Liver (tissue), 9 donors: ENCODE measurements around the gene ZNF587B. TPM values are rescaled to one million over a fixed set of nuclear protein-coding genes. Genes with fewer than 3 reads are reported as not detected.
"Not testable (repeated sequence)": the region's sequence is repeated elsewhere in the genome, so short reads cannot be mapped to it uniquely, and the experiment has no call there.

Source experiments
- DNase-seq: peaks from one replicate; pipeline ENCODE4 v3.0.0-alpha.2; 2017; ENCODE audit warnings: low spot score
- H3K27ac ChIP-seq, 2 donors: one replicate each; pipeline ENCODE4 v1.7.0; 2013; ENCODE audit warnings: inconsistent platforms in 2 of 2, low read length in 2 of 2, control low read depth in 1 of 2, low read depth in 1 of 2, mild to moderate bottlenecking in 1 of 2
- H3K27me3 ChIP-seq, 4 donors: one replicate each; pipeline versions ENCODE4 v1.6.1 to v1.7.0; 2013; ENCODE audit warnings: low read length in 3 of 4, inconsistent platforms in 1 of 4, mild to moderate bottlenecking in 1 of 4, moderate library complexity in 1 of 4; ENCODE audit not compliant: control insufficient read depth in 4 of 4, insufficient read depth in 4 of 4
- H3K36me3 ChIP-seq, 4 donors: one replicate each; pipeline versions ENCODE4 v1.6.1 to v1.7.0; 2013; ENCODE audit warnings: low read length in 3 of 4, mild to moderate bottlenecking in 3 of 4, low read depth in 1 of 4, moderate library complexity in 1 of 4; ENCODE audit not compliant: control insufficient read depth in 4 of 4, insufficient read depth in 3 of 4
- H3K4me1 ChIP-seq, 4 donors: one replicate each; pipeline versions ENCODE4 v1.6.1 to v1.7.0; 2013; ENCODE audit warnings: low read length in 3 of 4, mild to moderate bottlenecking in 3 of 4, moderate library complexity in 1 of 4; ENCODE audit not compliant: control insufficient read depth in 4 of 4, insufficient read depth in 4 of 4
- H3K4me3 ChIP-seq, 3 donors: one replicate each; pipeline versions ENCODE4 v1.6.1 to v1.7.0; 2013; ENCODE audit warnings: low read length in 3 of 3, control low read depth in 1 of 3, low read depth in 1 of 3, mild to moderate bottlenecking in 1 of 3
- H3K9ac ChIP-seq, 2 donors: one replicate each; pipeline ENCODE4 v1.7.0; 2013; ENCODE audit warnings: low read length in 2 of 2, mild to moderate bottlenecking in 2 of 2, moderate library complexity in 2 of 2, control low read depth in 1 of 2, low read depth in 1 of 2
- H3K9me3 ChIP-seq, 4 donors: one replicate each; pipeline versions ENCODE4 v1.6.1 to v1.7.0; 2013; ENCODE audit warnings: low read length in 3 of 4; ENCODE audit not compliant: control insufficient read depth in 4 of 4
- EGR1 ChIP-seq, 2 donors: IDR thresholded peaks; 2 replicates each; pipeline ENCODE4 v1.6.1; 2016 to 2018; ENCODE audit warnings: antibody characterized with exemption in 2 of 2, low read depth in 2 of 2
- FOXA1 ChIP-seq: IDR thresholded peaks from 2 replicates; pipeline ENCODE4 v1.6.1; 2016; ENCODE audit warnings: antibody characterized with exemption
- FOXA2 ChIP-seq: IDR thresholded peaks from 2 replicates; pipeline ENCODE4 v1.6.1; 2016; ENCODE audit warnings: antibody characterized with exemption
- GABPA ChIP-seq, 2 donors: IDR thresholded peaks in 1 of 2; conservative IDR thresholded peaks in 1 of 2; 2 replicates each; pipeline ENCODE4 v1.6.1; 2016; ENCODE audit warnings: antibody characterized with exemption in 2 of 2, mild to moderate bottlenecking in 1 of 2, moderate library complexity in 1 of 2
- HNF4A ChIP-seq, 2 donors: conservative IDR thresholded peaks; 2 replicates each; pipeline ENCODE4 v1.6.1; 2016; ENCODE audit warnings: antibody characterized with exemption in 2 of 2, mild to moderate bottlenecking in 2 of 2
- HNF4G ChIP-seq: IDR thresholded peaks from 2 replicates; pipeline ENCODE4 v1.6.1; 2016; ENCODE audit warnings: antibody characterized with exemption
- JUND ChIP-seq, 2 donors: IDR thresholded peaks; 2 replicates each; pipeline ENCODE4 v1.6.1; 2016; ENCODE audit warnings: antibody characterized with exemption in 2 of 2
- RAD21 ChIP-seq, 2 donors: IDR thresholded peaks; 2 replicates each; pipeline ENCODE4 v1.6.1; 2016; ENCODE audit warnings: antibody characterized with exemption in 2 of 2, mild to moderate bottlenecking in 2 of 2
- RXRA ChIP-seq, 2 donors: IDR thresholded peaks; 2 replicates each; pipeline ENCODE4 v1.6.1; 2017 to 2018; ENCODE audit warnings: antibody characterized with exemption in 2 of 2, mild to moderate bottlenecking in 1 of 2
- SP1 ChIP-seq: IDR thresholded peaks from 2 replicates; pipeline ENCODE4 v1.6.1; 2018; ENCODE audit warnings: antibody characterized with exemption, mild to moderate bottlenecking
- TAF1 ChIP-seq: conservative IDR thresholded peaks from 2 replicates; pipeline ENCODE4 v1.6.1; 2016; ENCODE audit warnings: antibody characterized with exemption, mild to moderate bottlenecking
- YY1 ChIP-seq: IDR thresholded peaks from 2 replicates; pipeline ENCODE4 v1.6.1; 2016; ENCODE audit warnings: antibody characterized with exemption, mild to moderate bottlenecking
- WGBS: extraction: QIAGEN DNeasy Blood & Tissue Kit; methylation state at CpG from one replicate; pipeline ENCODE4 v1.1.7; 2013; 5-methylcytosine and 5-hydroxymethylcytosine counted together
- polyA plus RNA-seq, 2 donors: library from polyadenylated mRNA; stranded (reverse) in 1 of 2; unstranded in 1 of 2; fragments of 200-250 nt in 1 of 2; fragments of >200 nt in 1 of 2; fragmentation: Nextera tagmentation in 1 of 2; extraction: Ambion mirVana in 1 of 2; gene quantifications; one replicate each; pipeline versions ENCODE4 v1.2.1 to v1.2.3, GENCODE V29; 2013 to 2015
- total RNA-seq, 2 donors: library from RNA; depleted of rRNA; stranded (reverse); fragments of >200 nt; gene quantifications; one replicate each; pipeline ENCODE4 v1.2.3, GENCODE V29; 2014
- TF ChIP-seq, protein P1 (sequence below): IDR thresholded peaks from 2 replicates; pipeline ENCODE4 v1.6.1; 2016; ENCODE audit warnings: antibody characterized with exemption
- TF ChIP-seq, protein P2 (sequence below): IDR thresholded peaks from 2 replicates; pipeline ENCODE4 v1.6.1; 2016; ENCODE audit warnings: antibody characterized with exemption
- TF ChIP-seq, protein P3 (sequence below): fragments of 150-350 bp; IDR thresholded peaks from 2 replicates; pipeline ENCODE4 v1.5.1; 2017; ENCODE audit warnings: improper control_type of control experiment, low read depth, low read length; ENCODE audit not compliant: missing input control
- TF ChIP-seq, protein P4 (sequence below): IDR thresholded peaks from 2 replicates; pipeline ENCODE4 v1.6.1; 2016; ENCODE audit warnings: antibody characterized with exemption
- donor health status: healthy.
- donor health status: healthy.
- donor health status: healthy.
- donor health status: healthy.
- donor health status: healthy.

The ZNF587B gene
- total and polyA plus RNA-seq, 4 donors = 3.0 to 30.2 (median 6.9) TPM

DNA sequence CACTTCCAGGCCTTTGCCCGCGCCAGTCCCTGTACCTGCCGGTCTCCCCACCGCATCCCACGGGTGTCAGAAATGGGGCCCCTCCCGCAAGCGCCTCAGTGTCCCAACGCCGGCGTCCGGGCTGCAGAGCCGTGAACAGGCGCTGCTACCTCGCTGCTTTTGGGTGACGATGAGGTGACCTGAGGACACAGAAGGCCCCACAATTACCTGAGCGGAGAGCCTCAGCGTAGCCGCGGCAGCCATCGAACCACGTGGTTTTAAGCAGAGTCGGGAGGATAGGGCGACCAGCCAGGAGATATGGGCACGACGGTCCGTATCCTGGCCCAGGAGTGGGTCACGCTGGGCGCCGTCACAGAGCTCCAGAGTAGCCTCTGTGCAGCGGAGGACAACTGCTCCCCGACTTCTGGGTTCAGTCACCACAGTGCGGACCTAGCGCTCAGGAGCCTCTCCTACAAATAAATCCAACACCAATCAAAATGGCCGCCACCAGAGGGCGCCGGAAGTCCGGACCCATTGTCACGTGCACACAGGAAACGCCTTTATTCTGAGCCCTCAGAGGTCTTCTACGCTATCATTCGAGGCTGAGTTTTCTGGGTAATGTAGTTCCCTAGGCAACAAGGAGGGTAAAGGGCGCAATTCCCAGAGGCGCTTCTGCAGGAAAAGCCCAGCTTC is 58.6 kb downstream of the ZNF587B start, which contains the start of gene ZNF814:
ZNF814 (minus strand) TSS at position 478 of the 672 bp plus-strand sequence; CDS start at position 243, 235 bp downstream.
- H3K9me3 ChIP-seq = peaks cover 0 to 15% (median 7%) of the 10 kb centered on the region in 4 donors
- H3K27me3 ChIP-seq = no peaks in the 10 kb centered on the region
- peak within 1 kb of the TSS in 1 of 2 donors; percentile 30 for H3K27ac ChIP-seq
- H3K36me3 ChIP-seq = peaks cover 0 to 6% (median 1%) of the 10 kb centered on the region in 4 donors
- peak within 1 kb of the TSS; percentile 78 to 88 (median 80) for H3K4me3 ChIP-seq
- peak within 1 kb of the TSS in 1 of 2 donors; percentile 28 for H3K9ac ChIP-seq
- peaks cover 0 to 3% (median 1%) of the 10 kb centered on the region in 4 donors for H3K4me1 ChIP-seq
- 4% methylated on average over 43 of the region's 43 CpGs for WGBS
- peak; percentile 91 for DNase-seq
- TF ChIP-seq TAF1 (peak; percentile 18), RXRA (IDR thresholded peaks at IDR 0.05) (peak; percentile 5 to 40), EGR1 (IDR thresholded peaks at IDR 0.05; ENCODE audit: low read depth in 2 of 2) (no peak), FOXA1 (no peak), JUND (IDR thresholded peaks at IDR 0.05) (no peak), HNF4G (no peak), GABPA (IDR thresholded peaks at IDR 0.05 in 1 of 2, conservative IDR thresholded peaks at IDR 0.05 in 1 of 2) (peak; percentile 73 to 93), SP1 (no peak), RAD21 (IDR thresholded peaks at IDR 0.05) (peak in 1 of 2 donors; percentile 43), HNF4A (conservative IDR thresholded peaks at IDR 0.05) (no peak), FOXA2 (no peak), YY1 (peak; percentile 99)
- TF ChIP-seq, protein P1, sequence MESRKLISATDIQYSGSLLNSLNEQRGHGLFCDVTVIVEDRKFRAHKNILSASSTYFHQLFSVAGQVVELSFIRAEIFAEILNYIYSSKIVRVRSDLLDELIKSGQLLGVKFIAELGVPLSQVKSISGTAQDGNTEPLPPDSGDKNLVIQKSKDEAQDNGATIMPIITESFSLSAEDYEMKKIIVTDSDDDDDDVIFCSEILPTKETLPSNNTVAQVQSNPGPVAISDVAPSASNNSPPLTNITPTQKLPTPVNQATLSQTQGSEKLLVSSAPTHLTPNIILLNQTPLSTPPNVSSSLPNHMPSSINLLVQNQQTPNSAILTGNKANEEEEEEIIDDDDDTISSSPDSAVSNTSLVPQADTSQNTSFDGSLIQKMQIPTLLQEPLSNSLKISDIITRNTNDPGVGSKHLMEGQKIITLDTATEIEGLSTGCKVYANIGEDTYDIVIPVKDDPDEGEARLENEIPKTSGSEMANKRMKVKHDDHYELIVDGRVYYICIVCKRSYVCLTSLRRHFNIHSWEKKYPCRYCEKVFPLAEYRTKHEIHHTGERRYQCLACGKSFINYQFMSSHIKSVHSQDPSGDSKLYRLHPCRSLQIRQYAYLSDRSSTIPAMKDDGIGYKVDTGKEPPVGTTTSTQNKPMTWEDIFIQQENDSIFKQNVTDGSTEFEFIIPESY = no peak
- TF ChIP-seq, protein P2, sequence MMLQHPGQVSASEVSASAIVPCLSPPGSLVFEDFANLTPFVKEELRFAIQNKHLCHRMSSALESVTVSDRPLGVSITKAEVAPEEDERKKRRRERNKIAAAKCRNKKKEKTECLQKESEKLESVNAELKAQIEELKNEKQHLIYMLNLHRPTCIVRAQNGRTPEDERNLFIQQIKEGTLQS = no peak
- TF ChIP-seq, protein P3, sequence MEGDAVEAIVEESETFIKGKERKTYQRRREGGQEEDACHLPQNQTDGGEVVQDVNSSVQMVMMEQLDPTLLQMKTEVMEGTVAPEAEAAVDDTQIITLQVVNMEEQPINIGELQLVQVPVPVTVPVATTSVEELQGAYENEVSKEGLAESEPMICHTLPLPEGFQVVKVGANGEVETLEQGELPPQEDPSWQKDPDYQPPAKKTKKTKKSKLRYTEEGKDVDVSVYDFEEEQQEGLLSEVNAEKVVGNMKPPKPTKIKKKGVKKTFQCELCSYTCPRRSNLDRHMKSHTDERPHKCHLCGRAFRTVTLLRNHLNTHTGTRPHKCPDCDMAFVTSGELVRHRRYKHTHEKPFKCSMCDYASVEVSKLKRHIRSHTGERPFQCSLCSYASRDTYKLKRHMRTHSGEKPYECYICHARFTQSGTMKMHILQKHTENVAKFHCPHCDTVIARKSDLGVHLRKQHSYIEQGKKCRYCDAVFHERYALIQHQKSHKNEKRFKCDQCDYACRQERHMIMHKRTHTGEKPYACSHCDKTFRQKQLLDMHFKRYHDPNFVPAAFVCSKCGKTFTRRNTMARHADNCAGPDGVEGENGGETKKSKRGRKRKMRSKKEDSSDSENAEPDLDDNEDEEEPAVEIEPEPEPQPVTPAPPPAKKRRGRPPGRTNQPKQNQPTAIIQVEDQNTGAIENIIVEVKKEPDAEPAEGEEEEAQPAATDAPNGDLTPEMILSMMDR = peak; percentile 30
- TF ChIP-seq, protein P4, sequence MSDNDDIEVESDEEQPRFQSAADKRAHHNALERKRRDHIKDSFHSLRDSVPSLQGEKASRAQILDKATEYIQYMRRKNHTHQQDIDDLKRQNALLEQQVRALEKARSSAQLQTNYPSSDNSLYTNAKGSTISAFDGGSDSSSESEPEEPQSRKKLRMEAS = peak; percentile 79

DNA sequence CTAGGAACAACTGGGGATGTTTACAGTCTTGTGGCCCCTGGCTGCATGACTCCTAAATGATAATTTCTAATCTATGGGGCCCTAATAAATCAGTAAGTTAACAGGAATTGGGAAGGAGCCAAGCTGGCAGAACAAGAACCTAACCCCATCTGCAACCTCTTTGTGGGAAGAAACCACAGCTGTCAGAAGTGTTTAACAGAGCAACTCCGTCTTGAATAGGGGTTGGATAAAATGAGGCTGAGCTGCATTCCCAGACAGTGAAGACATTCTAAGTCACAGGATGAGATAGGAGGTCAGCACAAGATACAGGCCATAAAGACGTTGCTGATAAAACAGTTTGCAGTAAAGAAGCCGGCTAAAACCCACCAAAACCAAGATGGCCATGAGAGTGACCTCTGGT is 60.6 kb downstream of the ZNF587B start:
- H3K9me3 ChIP-seq, H3K4me1 ChIP-seq, H3K9ac ChIP-seq, H3K27me3 ChIP-seq, DNase-seq, H3K27ac ChIP-seq, H3K36me3 ChIP-seq, H3K4me3 ChIP-seq: not testable (repeated sequence)
- WGBS = 72% methylated on average over 3 of the region's 3 CpGs

Other genes starting within 250 kb of the ZNF587B start
- gene ZIK1, start 246.2 kb upstream of the ZNF587B start, total RNA-seq = 1 to 10 TPM; 1.2 to 8.6 TPM
- under 1 TPM; 0.29 to 0.60 TPM for gene ZIK1, start 246.2 kb upstream of the ZNF587B start, polyA plus RNA-seq
- gene ZNF530, start 230.4 kb upstream of the ZNF587B start, total RNA-seq = 1 to 10 TPM; 1.4 to 7.1 TPM
- gene ZNF530, start 230.4 kb upstream of the ZNF587B start, polyA plus RNA-seq = 1 to 10 TPM in 1 of 2 donors, under 1 TPM in 1; 0.86 to 1.4 TPM
- 10 to 100 TPM in 1 of 2 donors, 1 to 10 TPM in 1; 6.9 to 12.1 TPM for gene ZNF134, start 216.1 kb upstream of the ZNF587B start, total RNA-seq
- gene ZNF134, start 216.1 kb upstream of the ZNF587B start, polyA plus RNA-seq = 1 to 10 TPM; 1.5 to 4.0 TPM
- gene ZNF211, start 197.1 kb upstream of the ZNF587B start, total RNA-seq = 1 to 10 TPM; 4.4 to 7.0 TPM
- 1 to 10 TPM; 2.0 to 2.3 TPM for gene ZNF211, start 197.1 kb upstream of the ZNF587B start, polyA plus RNA-seq
- gene ZSCAN4, start 161.4 kb upstream of the ZNF587B start, total RNA-seq = not detected
- gene ZSCAN4, start 161.4 kb upstream of the ZNF587B start, polyA plus RNA-seq = not detected
- 10 to 100 TPM in 1 of 2 donors, 1 to 10 TPM in 1; 3.1 to 10.5 TPM for gene ZNF551, start 148.3 kb upstream of the ZNF587B start, total RNA-seq
- gene ZNF551, start 148.3 kb upstream of the ZNF587B start, polyA plus RNA-seq = 1 to 10 TPM in 1 of 2 donors, under 1 TPM in 1; 0.79 to 1.0 TPM
- gene ZNF154, start 121.1 kb upstream of the ZNF587B start, total RNA-seq = 1 to 10 TPM; 2.2 to 4.7 TPM
- under 1 TPM; 0.32 to 0.36 TPM for gene ZNF154, start 121.1 kb upstream of the ZNF587B start, polyA plus RNA-seq
- gene ZNF671, start 102.7 kb upstream of the ZNF587B start, total RNA-seq = 1 to 10 TPM; 2.4 to 9.3 TPM
- 1 to 10 TPM in 1 of 2 donors, under 1 TPM in 1; 0.78 to 1.6 TPM for gene ZNF671, start 102.7 kb upstream of the ZNF587B start, polyA plus RNA-seq
- gene ZNF776, start 83.5 kb upstream of the ZNF587B start, total RNA-seq = 10 to 100 TPM in 1 of 2 donors, 1 to 10 TPM in 1; 8.7 to 20.3 TPM
- gene ZNF776, start 83.5 kb upstream of the ZNF587B start, polyA plus RNA-seq = 1 to 10 TPM; 2.0 to 4.1 TPM
- 10 to 100 TPM; 10.4 to 11.8 TPM for gene ZNF586, start 60.6 kb upstream of the ZNF587B start, total RNA-seq
- gene ZNF586, start 60.6 kb upstream of the ZNF587B start, polyA plus RNA-seq = 1 to 10 TPM; 2.3 to 3.1 TPM
- 10 to 100 TPM in 1 of 2 donors, 1 to 10 TPM in 1; 5.4 to 16.1 TPM for gene ZNF552, start 15.4 kb upstream of the ZNF587B start, total RNA-seq
- 1 to 10 TPM; 3.1 to 5.5 TPM for gene ZNF552, start 15.4 kb upstream of the ZNF587B start, polyA plus RNA-seq
- gene ZNF587, start 19.6 kb downstream of the ZNF587B start, total RNA-seq = 10 to 100 TPM; 15.6 to 27.8 TPM
- gene ZNF587, start 19.6 kb downstream of the ZNF587B start, polyA plus RNA-seq = 1 to 10 TPM; 2.7 to 2.8 TPM
- 10 to 100 TPM in 1 of 2 donors, 1 to 10 TPM in 1; 9.1 to 13.8 TPM for gene ZNF814, start 58.7 kb downstream of the ZNF587B start, total RNA-seq
- 1 to 10 TPM; 6.9 to 7.3 TPM for gene ZNF814, start 58.7 kb downstream of the ZNF587B start, polyA plus RNA-seq
- 10 to 100 TPM; 12.9 to 16.3 TPM for gene ZNF417, start 86.3 kb downstream of the ZNF587B start, total RNA-seq
- 1 to 10 TPM; 1.2 to 1.7 TPM for gene ZNF417, start 86.3 kb downstream of the ZNF587B start, polyA plus RNA-seq
- gene ZNF418, start 105.1 kb downstream of the ZNF587B start, total RNA-seq = 1 to 10 TPM; 2.6 to 3.1 TPM
- gene ZNF418, start 105.1 kb downstream of the ZNF587B start, polyA plus RNA-seq = 1 to 10 TPM in 1 of 2 donors, under 1 TPM in 1; 0.51 to 1.4 TPM
- 1 to 10 TPM; 1.6 to 4.4 TPM for gene ZNF256, start 117.4 kb downstream of the ZNF587B start, total RNA-seq
- under 1 TPM; 0.53 to 0.67 TPM for gene ZNF256, start 117.4 kb downstream of the ZNF587B start, polyA plus RNA-seq
- under 1 TPM in 1 of 2 donors, not detected in 1; 0.23 TPM for gene C19orf18, start 144.2 kb downstream of the ZNF587B start, total RNA-seq
- gene C19orf18, start 144.2 kb downstream of the ZNF587B start, polyA plus RNA-seq = under 1 TPM; 0.14 to 0.58 TPM
- gene ZNF606, start 172.5 kb downstream of the ZNF587B start, total RNA-seq = 10 to 100 TPM in 1 of 2 donors, 1 to 10 TPM in 1; 8.7 to 12.8 TPM
- gene ZNF606, start 172.5 kb downstream of the ZNF587B start, polyA plus RNA-seq = 1 to 10 TPM; 3.2 to 4.5 TPM
- not detected for gene ZSCAN1, start 203.7 kb downstream of the ZNF587B start, total RNA-seq
- gene ZSCAN1, start 203.7 kb downstream of the ZNF587B start, polyA plus RNA-seq = under 1 TPM in 1 of 2 donors, not detected in 1; 0.13 TPM
- gene ZNF135, start 229.0 kb downstream of the ZNF587B start, total RNA-seq = 1 to 10 TPM in 1 of 2 donors, under 1 TPM in 1; 0.42 to 1.5 TPM
- under 1 TPM; 0.31 to 0.42 TPM for gene ZNF135, start 229.0 kb downstream of the ZNF587B start, polyA plus RNA-seq